Mesothelial cell of epicardium (in vitro differentiated cells): ENCODE results near the gene SEC62. TPM values are rescaled to one million over a fixed set of nuclear protein-coding genes. Genes with fewer than 3 reads are reported as not detected.

ENCODE experiments used
- DNase-seq, 2 experiments: peaks; one replicate each; pipeline ENCODE4 v3.0.0; 2021; ENCODE audit warnings: low spot score in 2 of 2; ENCODE audit not compliant: unreplicated experiment in 2 of 2
- H3K27ac Mint-ChIP-seq: 2 replicates; pipeline ENCODE4 v1.8.0; 2021; ENCODE audit warnings: mixed read lengths
- H3K27me3 Mint-ChIP-seq: 2 replicates; pipeline ENCODE4 v1.8.0; 2021; ENCODE audit warnings: low read depth, mixed read lengths
- H3K36me3 Mint-ChIP-seq: 2 replicates; pipeline ENCODE4 v1.8.0; 2021; ENCODE audit warnings: mixed read lengths
- H3K4me1 Mint-ChIP-seq: 2 replicates; pipeline ENCODE4 v1.8.0; 2021; ENCODE audit warnings: mixed read lengths
- H3K4me3 Mint-ChIP-seq: 2 replicates; pipeline ENCODE4 v1.8.0; 2021; ENCODE audit warnings: mild to moderate bottlenecking, moderate library complexity, mixed read lengths
- H3K9me3 Mint-ChIP-seq: 2 replicates; pipeline ENCODE4 v1.8.0; 2021; ENCODE audit warnings: mixed read lengths
- total RNA-seq: library from RNA; stranded (reverse); gene quantifications from 3 replicates; pipeline ENCODE4 v1.2.1, GENCODE V29; 2021
- TF ChIP-seq, protein P1 (sequence below): fragments of 200-600 bp; sonication (generic); IDR thresholded peaks from one replicate; pipeline ENCODE4 v1.5.0; 2021; ENCODE audit warnings: antibody characterized with exemption; ENCODE audit not compliant: unreplicated experiment

The SEC62 gene
- total RNA-seq, 1 donor from 2014 or later = 112 TPM

DNA sequence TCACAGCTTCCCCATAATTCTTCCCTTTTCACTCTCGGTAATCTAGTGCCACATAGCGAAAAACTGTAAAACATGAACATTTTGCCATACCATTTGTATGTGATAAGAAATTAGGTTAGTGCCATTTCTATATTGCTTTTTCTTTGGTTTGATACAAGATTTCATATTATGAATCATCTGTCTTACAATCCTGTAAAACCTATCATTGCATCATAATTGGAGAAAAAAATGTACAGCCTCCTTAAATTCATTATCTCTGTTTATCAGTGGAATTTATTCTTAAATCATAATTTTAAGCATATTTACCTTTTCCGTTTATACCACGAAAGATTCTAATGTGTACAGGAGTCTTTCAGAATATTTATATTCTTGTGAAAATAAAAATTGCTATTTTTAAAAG, 23.8 kb downstream of the SEC62 start:
- Mint-ChIP-seq H3K4me3 (no peak overlapping the region), H3K27ac (no peak overlapping the region), H3K27me3 (no peaks in the 10 kb centered on the region), H3K36me3 (peaks cover 33% of the 10 kb centered on the region), H3K9me3 (no peaks in the 10 kb centered on the region), H3K4me1 (no peaks in the 10 kb centered on the region)
- no peak for DNase-seq
- TF ChIP-seq, protein P1, sequence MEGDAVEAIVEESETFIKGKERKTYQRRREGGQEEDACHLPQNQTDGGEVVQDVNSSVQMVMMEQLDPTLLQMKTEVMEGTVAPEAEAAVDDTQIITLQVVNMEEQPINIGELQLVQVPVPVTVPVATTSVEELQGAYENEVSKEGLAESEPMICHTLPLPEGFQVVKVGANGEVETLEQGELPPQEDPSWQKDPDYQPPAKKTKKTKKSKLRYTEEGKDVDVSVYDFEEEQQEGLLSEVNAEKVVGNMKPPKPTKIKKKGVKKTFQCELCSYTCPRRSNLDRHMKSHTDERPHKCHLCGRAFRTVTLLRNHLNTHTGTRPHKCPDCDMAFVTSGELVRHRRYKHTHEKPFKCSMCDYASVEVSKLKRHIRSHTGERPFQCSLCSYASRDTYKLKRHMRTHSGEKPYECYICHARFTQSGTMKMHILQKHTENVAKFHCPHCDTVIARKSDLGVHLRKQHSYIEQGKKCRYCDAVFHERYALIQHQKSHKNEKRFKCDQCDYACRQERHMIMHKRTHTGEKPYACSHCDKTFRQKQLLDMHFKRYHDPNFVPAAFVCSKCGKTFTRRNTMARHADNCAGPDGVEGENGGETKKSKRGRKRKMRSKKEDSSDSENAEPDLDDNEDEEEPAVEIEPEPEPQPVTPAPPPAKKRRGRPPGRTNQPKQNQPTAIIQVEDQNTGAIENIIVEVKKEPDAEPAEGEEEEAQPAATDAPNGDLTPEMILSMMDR = no peak

DNA sequence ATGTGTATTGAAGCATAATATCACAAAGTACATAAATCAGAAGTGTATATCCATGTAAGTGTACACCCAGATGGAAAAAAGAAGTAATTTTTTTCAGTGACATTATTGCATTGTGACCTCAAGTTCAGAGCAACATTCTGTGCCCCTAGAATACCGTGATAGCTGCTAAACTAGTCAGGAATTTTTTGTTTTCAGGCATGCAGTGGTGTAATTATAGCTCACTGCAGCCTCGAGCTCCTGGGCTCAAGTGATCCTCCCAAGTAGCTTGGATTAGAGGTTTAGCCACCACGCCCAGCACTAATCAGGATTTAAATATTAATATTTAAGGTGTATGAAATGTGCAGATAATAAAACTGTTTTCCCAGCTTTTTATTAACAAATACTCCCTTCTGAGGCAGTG, 25.5 kb downstream of the SEC62 start:
- peaks cover 25% of the 10 kb centered on the region for H3K36me3 Mint-ChIP-seq
- H3K27me3 Mint-ChIP-seq = no peaks in the 10 kb centered on the region
- TF ChIP-seq, protein P1 = no peak
- no peaks in the 10 kb centered on the region for H3K9me3 Mint-ChIP-seq
- H3K4me1 Mint-ChIP-seq = no peaks in the 10 kb centered on the region
- no peak for DNase-seq
- no peak overlapping the region for H3K4me3 Mint-ChIP-seq
- H3K27ac Mint-ChIP-seq = peak overlapping the region; percentile 25

DNA sequence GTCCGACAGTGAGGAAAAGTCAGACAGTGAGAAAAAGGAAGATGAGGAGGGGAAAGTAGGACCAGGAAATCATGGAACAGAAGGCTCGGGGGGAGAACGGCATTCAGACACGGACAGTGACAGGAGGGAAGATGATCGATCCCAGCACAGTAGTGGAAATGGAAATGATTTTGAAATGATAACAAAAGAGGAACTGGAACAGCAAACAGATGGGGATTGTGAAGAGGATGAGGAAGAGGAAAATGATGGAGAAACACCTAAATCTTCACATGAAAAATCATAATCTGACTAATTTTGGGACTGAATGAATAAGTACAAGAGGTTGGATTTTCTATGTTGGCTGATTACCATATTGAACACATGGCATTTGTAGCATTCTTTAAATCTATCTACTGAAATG, 26.2 kb downstream of the SEC62 start:
- no peak overlapping the region for H3K4me3 Mint-ChIP-seq
- no peaks in the 10 kb centered on the region for H3K27me3 Mint-ChIP-seq
- TF ChIP-seq, protein P1 = no peak
- H3K36me3 Mint-ChIP-seq = peaks cover 25% of the 10 kb centered on the region
- no peak for DNase-seq
- H3K9me3 Mint-ChIP-seq = no peaks in the 10 kb centered on the region
- no peak overlapping the region for H3K27ac Mint-ChIP-seq
- no peaks in the 10 kb centered on the region for H3K4me1 Mint-ChIP-seq

DNA sequence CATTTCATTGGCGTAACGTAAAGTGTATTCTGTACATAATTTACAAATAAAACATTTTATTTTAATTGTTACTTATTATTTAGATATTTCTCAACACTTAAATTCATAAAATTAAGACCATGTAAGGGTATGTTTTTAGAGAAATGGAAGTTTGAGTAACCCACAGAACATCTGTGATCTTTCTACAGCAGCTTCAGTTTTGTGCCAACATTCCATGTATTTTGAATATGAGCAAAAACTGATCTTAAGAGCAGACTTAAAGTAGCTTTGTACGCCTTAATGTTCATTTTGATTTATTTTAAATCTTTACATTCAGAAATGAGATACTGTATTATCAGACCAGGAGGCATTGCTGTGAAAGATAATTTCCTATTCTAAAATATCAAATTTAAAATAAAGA, 27.2 kb downstream of the SEC62 start:
- H3K9me3 Mint-ChIP-seq = no peaks in the 10 kb centered on the region
- no peaks in the 10 kb centered on the region for H3K4me1 Mint-ChIP-seq
- DNase-seq = no peak
- H3K4me3 Mint-ChIP-seq = no peak overlapping the region
- H3K36me3 Mint-ChIP-seq = peaks cover 21% of the 10 kb centered on the region
- TF ChIP-seq, protein P1 = no peak
- H3K27me3 Mint-ChIP-seq = no peaks in the 10 kb centered on the region
- no peak overlapping the region for H3K27ac Mint-ChIP-seq

DNA sequence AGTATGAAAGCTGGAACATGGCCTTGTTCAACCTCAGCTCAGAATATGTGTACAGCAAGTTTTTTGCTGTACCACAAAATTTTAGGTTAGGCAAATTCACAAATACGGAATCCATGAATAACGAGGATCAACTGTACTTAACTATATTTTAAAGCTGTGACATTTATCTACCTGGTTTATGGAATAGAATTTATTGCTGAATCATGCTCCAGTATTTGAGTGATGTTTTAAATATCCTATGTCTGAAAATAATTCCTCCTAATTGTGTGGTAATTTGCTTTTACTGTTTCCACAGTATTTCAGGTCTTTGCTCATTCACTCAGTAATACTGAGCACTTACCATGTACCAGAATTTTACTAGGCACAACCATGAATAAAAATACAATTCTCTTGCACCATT, 29.5 kb downstream of the SEC62 start:
- Mint-ChIP-seq H3K4me3 (no peak overlapping the region), H3K27ac (no peak overlapping the region), H3K9me3 (no peaks in the 10 kb centered on the region), H3K4me1 (no peaks in the 10 kb centered on the region), H3K36me3 (peaks cover 18% of the 10 kb centered on the region), H3K27me3 (no peaks in the 10 kb centered on the region)
- TF ChIP-seq, protein P1 = no peak
- no peak for DNase-seq

DNA sequence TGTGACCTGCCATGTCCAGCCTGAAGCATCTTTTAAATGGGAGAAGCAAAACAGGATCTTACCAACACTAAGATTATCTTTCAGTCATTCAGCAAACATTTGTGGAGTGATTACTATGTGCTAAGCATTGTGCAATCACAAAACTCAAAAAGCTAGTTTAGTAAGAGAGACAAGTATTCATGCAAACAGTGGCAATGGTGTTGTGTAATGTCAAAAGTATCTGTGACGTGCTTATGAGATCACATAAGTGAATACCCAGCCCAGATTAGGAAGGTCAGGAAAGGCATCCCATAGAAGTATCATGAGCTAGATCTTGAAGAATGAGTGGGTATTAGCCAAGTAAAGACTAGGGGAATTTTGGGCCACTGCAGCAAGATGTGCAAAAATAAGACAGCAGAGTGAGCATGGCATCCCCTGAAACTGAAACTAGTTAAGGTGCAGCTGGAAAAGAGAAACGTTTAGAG, 32.1 kb downstream of the SEC62 start:
- Mint-ChIP-seq H3K27ac (no peak overlapping the region), H3K4me3 (no peak overlapping the region), H3K4me1 (peaks cover 3% of the 10 kb centered on the region), H3K36me3 (peaks cover 11% of the 10 kb centered on the region), H3K27me3 (no peaks in the 10 kb centered on the region), H3K9me3 (no peaks in the 10 kb centered on the region)
- DNase-seq = no peak
- TF ChIP-seq, protein P1 = no peak
